Epidermal melanocyte (primary cell): ENCODE results near the gene CBFB.
"Not testable (repeated sequence)": the region's sequence is repeated elsewhere in the genome, so short reads cannot be mapped to it uniquely, and the experiment has no call there.

Experiments
- DNase-seq: peaks from one replicate; pipeline ENCODE4 v3.0.0; 2011; ENCODE audit warnings: low spot score; ENCODE audit not compliant: insufficient read length

Gene CBFB

DNA sequence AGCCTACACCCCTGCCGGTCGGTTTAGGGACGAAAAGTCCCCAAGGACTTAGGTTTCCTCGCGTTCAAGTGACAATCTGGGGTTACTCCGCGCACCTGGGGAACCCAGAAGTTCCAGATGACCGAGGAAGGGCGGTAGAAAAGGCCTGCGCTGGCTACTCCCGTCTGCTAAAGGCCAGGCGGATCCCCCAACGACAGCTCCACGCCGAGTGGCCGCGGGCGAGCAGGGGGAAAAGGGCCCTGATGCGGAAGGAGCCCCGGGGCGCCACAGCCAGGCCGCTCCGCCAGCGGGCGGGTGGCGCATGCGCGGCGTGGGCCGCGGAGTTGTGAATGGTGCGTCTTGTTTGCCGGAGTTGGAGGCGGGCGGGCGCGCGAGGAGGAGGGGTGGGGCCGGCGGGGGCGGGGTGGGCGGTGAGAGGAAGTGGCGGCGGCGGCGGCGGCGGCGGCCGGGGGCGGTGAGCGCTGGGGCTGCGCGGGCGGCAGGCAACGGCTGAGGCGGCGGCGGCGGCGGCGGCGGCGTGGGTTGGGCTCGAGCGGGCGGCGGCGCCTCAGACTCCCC, at the start of gene CBFB:
CBFB (plus strand) TSS at position 454 of the 558 bp plus-strand sequence. CDS start 259 bp downstream, outside the sequence.
- peak; percentile 96 for DNase-seq

GRCh38 chr16:66983033-66983432, 45.9 kb upstream of the CBFB start:
- no peak for DNase-seq

GRCh38 chr16:66984892-66985311, 44.0 kb upstream of the CBFB start:
- DNase-seq, result no peak

DNA sequence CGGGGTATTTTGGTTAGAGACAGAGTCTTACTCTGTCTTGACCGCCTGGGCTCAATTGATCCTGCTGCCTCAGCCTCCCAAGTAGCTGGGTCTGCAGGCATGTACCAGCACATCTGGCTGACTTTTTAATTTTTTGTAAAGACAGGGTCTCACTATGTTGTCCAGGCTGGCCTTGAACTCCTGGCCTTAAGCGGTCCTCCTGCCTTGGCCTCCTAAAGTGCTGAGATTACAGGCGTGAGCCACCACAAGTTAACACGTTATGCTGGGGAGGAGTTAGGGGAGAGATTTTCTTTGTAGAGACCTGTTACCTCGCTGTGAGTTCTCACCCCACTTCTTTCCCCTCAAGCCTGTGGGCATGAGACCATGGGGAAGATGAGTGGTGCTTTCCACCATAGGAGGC, 42.4 kb upstream of the CBFB start:
- DNase-seq, result no peak

DNA sequence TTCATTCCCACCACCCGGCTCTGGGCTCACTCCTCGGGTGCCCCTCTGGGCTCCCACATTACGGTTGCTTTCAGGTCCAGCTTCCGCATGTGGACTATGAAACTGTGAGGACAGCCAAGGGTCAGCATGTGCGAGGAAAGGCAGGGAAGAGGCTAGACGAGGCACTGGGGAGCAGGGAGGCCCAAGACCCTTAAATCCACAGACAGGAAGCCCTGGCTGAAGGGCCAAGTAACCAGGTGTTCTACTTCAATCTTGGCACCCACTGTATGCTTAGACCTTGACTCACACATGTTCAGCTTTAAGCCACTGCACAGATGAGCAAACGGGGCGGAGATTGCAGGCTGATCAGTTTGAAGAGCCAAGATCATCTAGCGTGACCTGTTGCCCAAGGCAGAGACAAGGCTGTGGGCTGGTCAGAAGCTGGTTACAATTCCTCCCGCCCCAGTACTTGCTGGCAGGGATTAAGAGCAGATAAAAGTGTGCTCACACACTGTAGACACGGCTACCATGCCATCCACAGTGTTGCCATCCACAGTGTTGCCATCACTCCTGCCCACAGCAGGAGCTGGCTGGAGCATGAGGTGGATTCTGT, 40.7 kb upstream of the CBFB start, which contains the start of gene CES4A:
CES4A (plus strand) TSS at position 393 of the 592 bp plus-strand sequence; CDS start at position 577, 184 bp downstream.
- no peak for DNase-seq

- DNase-seq, result no peak
Measured at GRCh38 chr16:66991545-66992077, 37.3 kb upstream of the CBFB start.

DNA sequence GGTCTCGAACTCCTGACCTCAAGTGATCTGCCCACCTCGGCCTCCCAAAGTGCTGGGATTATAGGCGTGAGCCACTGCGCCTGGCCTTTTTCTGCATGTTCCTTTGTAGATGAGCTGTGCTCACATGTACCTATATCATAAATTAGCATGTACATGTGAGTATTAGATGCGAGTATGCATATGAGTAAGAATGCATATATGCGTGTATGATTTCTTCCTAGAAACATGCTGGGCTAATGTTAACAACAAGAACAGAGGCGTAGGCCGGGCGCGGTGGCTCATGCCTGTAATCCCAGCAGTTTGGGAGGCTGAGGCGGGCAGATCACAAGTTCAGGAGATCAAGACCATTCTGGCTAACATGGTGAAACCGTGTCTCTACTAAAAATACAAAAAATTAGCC, 35.4 kb upstream of the CBFB start:
- not testable (repeated sequence) for DNase-seq

DNA sequence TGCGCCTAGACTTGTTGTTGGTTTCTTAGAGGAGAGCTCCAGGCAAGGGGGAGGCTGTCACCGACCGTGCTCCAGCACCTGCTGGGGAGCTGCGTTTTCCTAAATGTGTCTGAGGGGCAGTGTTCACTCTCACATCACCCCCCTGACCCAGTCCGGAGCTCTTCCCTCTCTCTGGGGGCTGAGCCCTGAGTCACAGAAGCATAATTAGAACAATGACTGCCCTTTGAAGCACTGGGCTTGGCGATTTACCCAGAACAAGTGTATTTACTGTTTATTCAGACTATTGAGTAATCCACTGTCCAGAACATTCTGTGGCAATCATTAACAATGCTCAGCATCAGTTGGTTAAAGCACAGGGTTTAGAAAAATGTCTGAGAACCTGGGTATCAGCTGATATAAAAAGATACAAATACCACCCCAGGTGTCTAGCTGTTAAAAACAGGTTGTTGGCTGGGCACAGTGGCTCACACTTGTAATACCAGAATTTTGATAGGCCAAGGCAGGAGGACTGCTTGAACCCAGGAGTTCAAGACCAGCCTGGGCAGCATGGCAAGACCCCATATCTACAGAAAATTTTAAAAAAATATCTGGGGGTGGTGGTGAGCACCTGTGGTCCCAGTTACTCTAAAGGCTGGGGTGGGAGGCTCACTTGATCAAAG, 32.5 kb upstream of the CBFB start:
- no peak for DNase-seq

- no peak for DNase-seq
Measured at GRCh38 chr16:66996983-66997358, 32.0 kb upstream of the CBFB start.

DNA sequence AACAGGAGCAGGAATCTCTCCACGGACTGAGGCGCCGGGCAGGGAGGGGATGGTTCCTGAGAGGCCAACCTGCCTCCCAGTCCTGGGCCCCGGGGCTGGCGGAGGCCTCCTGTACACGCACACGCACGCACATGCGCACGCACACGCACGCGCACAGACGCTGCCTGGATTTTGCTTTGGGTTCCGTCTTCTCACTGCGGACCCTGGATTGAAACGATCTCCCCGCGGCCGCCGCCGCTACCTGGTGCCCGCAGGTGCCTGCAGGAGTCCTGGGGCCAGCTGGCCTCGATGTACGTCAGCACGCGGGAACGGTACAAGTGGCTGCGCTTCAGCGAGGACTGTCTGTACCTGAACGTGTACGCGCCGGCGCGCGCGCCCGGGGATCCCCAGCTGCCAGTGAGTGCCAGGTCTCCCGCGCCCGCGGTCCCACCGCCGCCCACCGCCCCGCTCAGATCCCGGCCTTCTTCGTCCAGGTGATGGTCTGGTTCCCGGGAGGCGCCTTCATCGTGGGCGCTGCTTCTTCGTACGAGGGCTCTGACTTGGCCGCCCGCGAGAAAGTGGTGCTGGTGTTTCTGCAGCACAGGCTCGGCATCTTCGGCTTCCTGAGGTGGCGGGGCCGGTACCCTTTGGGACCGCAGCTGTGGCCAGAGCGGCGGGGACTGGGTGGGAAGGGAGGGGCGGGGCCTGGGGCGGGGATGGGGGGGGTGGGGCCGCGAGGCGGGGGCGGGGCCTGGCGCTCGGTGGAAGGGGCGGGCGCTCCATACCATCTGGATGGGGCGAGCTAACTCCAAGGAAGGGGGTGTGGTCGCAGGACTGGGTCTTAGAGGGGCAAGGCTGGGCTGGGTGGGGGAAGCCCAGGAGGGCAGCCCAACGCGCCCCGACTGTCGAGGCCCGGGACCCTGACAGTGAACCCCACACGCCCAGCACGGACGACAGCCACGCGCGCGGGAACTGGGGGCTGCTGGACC, 28.3 kb upstream of the CBFB start:
- peak; percentile 44 for DNase-seq

GRCh38 chr16:67001726-67002125, 27.2 kb upstream of the CBFB start:
- no peak for DNase-seq

DNA sequence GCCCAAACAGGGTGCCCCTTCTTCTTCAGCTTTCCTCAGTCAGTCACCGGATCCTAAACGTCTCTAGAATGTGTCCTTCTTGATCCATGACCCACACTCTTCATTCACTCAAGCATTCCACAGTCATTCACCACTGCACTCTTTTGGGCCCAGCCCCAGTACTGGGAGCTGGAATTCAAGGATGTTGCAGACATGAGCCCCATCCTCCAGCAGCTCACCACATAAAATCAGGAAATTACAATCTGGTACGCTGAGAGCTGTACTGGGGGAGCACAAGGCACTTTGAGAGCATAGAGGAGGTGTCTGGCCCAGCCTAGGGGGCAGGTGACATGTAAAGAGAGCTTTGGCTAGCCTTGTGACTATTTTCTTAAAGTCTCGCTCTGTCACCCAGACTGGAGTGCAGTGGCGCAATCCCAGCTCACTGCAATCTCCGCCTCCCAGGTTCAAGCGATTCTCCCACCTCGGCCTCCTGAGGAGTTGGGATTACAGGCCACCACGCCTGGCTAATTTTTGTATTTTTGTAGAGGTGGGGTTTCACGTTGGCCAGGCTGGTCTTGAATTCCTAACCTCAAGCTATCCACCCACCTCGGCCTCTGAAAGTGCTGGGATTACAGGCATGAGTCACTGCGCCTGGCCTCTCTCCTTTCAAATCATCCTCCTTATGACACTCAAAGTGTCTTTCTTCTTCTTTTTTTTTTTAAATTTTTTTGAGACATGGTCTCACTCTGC, 21.9 kb upstream of the CBFB start:
- no peak for DNase-seq

- no peak for DNase-seq
Measured at GRCh38 chr16:67009158-67009557, 19.8 kb upstream of the CBFB start.

DNA sequence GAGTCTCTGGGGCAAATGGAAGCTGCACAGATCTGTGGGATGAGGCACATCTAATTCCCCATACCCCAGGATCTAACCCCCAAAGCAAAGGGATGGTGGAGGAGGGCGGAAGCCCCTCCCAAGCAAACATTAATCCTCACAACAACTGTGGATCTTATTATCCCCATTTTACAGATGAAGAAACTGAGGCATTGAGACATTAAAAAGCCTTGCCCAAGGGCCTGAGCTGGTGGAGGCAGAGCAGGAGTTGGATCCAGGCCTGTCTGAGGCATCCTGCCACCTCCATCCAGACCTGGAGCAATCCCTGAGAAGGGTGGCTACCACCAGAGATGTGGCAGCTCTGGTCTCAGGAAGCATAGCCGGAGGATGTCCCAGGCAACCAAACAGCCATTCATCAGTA, 17.7 kb upstream of the CBFB start:
- DNase-seq, result no peak

GRCh38 chr16:67013233-67013822, 15.6 kb upstream of the CBFB start:
- no peak for DNase-seq

- peak; percentile 49 for DNase-seq
Measured at GRCh38 chr16:67013823-67014633, 14.9 kb upstream of the CBFB start.

- DNase-seq, result no peak
Measured at GRCh38 chr16:67014634-67015312, 14.2 kb upstream of the CBFB start.

DNA sequence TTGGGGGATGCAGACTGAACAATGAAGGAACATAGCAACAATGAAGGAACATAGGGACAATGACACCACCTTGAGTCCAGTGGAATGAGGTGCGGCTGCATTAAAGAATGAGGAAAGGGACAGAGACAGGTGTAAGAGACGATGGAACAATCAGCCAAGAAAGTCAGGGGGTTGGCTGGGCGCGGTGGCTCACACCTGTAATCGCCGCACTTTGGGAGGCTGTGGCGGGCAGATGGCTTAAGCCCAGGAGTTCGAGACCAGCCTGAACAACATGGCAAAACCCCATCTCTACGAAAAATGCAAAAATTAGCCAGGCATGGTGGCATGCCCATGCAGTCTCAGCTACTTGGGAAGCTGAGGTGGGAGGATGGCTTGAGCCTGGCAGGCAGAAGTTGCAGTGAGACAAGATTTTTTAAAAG, 13.6 kb upstream of the CBFB start:
- no peak for DNase-seq

DNA sequence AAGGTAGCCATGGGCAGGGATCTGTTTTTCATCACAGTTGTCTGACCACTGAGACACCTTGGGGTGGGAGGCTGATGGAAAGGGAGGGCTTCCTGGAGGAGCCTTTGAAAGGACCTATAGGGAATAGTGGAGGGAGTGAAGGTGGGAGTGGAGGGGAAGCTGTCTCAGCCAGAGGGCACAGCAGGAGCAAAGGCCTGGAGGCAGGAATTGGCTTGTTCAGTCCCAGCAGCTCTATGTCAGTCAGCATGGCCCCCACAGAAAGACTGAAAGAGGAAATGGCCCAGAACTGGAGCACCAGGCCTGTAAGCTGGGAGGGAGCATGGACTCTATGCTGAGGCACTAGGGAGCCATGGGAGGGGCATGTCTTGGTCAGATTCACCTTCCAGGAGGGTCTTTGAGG, 12.8 kb upstream of the CBFB start:
- no peak for DNase-seq
